Uterus (tissue), 2 donors: Measurements from ENCODE around the gene BCAS4.

Experiments used
- CTCF ChIP-seq, 4 experiments: fragments of 200-600 bp in 2 of 4; fragments of 450-650 bp in 2 of 4; sonication (generic) in 2 of 4; IDR thresholded peaks; one replicate each; pipeline ENCODE4 v1.5.1; 2016 to 2019; ENCODE audit warnings: antibody characterized with exemption in 4 of 4, mild to moderate bottlenecking in 2 of 4, moderate library complexity in 1 of 4
- POLR2A ChIP-seq, 2 donors: fragments of 450-650 bp; IDR thresholded peaks; one replicate each; pipeline ENCODE4 v1.6.1; 2016; ENCODE audit warnings: antibody characterized with exemption in 2 of 2, mild to moderate bottlenecking in 1 of 2, moderate library complexity in 1 of 2

DNA sequence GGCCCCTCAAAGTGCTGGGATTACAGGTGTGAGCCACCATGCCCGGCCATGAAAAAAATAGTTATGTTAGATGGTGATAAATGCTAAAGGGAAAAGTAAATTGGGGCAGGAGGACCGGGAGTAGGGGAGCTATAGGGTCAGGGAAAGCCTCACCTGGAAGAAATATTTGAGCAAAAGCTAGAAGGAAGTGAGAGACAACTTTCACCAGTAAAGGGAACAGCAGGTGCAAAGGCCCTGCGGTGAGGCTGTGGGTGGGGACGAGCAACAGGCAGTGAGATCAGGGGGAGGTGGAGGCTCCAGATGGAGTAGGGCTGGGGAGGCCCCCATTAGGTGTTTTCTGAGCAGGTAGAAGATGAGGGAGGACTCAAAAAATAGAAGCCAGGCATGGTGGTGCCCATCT is 16.0 kb downstream of the BCAS4 start:
- no peak for TF ChIP-seq POLR2A (IDR thresholded peaks at IDR 0.05)
- TF ChIP-seq CTCF (IDR thresholded peaks at IDR 0.05): no peak
